Heart left ventricle (tissue), 13 donors: ENCODE data around the gene GMFB.

Experiments
- CTCF ChIP-seq, 12 donors: fragments of 200-600 bp; sonication (generic) in 4 of 12; IDR thresholded peaks; one replicate each; pipeline versions ENCODE4 v1.5.0 to v1.8.0; 2018 to 2022; ENCODE audit warnings: antibody characterized with exemption in 12 of 12, mild to moderate bottlenecking in 5 of 12
- POLR2A ChIP-seq, 2 donors: fragments of 450-650 bp; IDR thresholded peaks; one replicate each; pipeline ENCODE4 v1.6.1; 2017; ENCODE audit warnings: antibody characterized with exemption in 2 of 2, mild to moderate bottlenecking in 2 of 2, moderate library complexity in 2 of 2
- donor health status: ischemic (EF 13 %, LVEDD 7.1; RV severe dilation, severe dysfunction).
- donor health status: DM: no; HTN: yes; CAD: no.
- donor health status: DM: no; HTN: no; CAD: no.
- donor health status: ischemic (EF 25% LVEDD 6.9; RV normal size, moderate dysfunction).
- donor health status: ischemic (EF 25% LVEDD 5.7; RV mildly dilated, moderate dysfunction).
- donor health status: ischemic (EF 35%, LVEDD 5.7; RV mildly dilated, moderate dysfunction).
- donor health status: nonischemic (EF 11% LVEDD 7.7; RV severe dilation, severe dysfunction).
- donor health status: DM: yes; HTN: yes; CAD: no.
- donor health status: PGD.
- donor health status: ischemic (EF 29% LVEDD 5.4; RV normal size, mild dysfunction).
- donor health status: nonischemic (EF 23%, LVEDD 6.1; RV moderate dilation, normal function).

- TF ChIP-seq CTCF (IDR thresholded peaks at IDR 0.05) (no peak), POLR2A (IDR thresholded peaks at IDR 0.05) (no peak)
These were observed 1.0 kb downstream of the GMFB start for GRCh38 chr14:54487771-54488170.
